ENCODE measurements around the gene FBXO21. TPM values are rescaled to one million over a fixed set of nuclear protein-coding genes. Genes with fewer than 3 reads are reported as not detected.

The FBXO21 gene
- total and polyA plus RNA-seq, 2 experiments from 2014 or later: 46.3 to 84.2 TPM

- Histone ChIP-seq H3K4me2 (no peak overlapping the region), H2AFZ (no peak overlapping the region), H3F3A (replicated peaks; ENCODE audit: low read depth) (no peaks in the 10 kb centered on the region), H3K79me2 (replicated peaks; ENCODE audit: insufficient read depth) (no peaks in the 10 kb centered on the region), H3K4me1 (ENCODE audit: insufficient read depth) (no peaks in the 10 kb centered on the region), H3K36me3 (ENCODE audit: insufficient read depth) (peaks cover 46% of the 10 kb centered on the region), H3K27ac (ENCODE audit: low read depth) (no peak overlapping the region), H3K27me3 (ENCODE audit: insufficient read depth) (no peaks in the 10 kb centered on the region), H3K4me3 (no peak overlapping the region), H4K20me1 (replicated peaks; ENCODE audit: insufficient read depth) (peaks cover 4% of the 10 kb centered on the region; the same call in 1 of the 2 replicates), H3K9me2 (ENCODE audit: insufficient read depth) (no peaks in the 10 kb centered on the region)
- H3K4me3 Mint-ChIP-seq: no peak overlapping the region
- ATAC-seq (no peak), DNase-seq (ENCODE audit: low spot score) (no peak)
- no peaks in the 10 kb centered on the region; the same call in 2 of the 3 replicates for H3K9me3 Mint-ChIP-seq
- no peak for TF ChIP-seq CTCF (conservative IDR thresholded peaks at IDR 0.05; ENCODE audit: low read depth in 2 of 2)
- TF ChIP-seq, protein P1, sequence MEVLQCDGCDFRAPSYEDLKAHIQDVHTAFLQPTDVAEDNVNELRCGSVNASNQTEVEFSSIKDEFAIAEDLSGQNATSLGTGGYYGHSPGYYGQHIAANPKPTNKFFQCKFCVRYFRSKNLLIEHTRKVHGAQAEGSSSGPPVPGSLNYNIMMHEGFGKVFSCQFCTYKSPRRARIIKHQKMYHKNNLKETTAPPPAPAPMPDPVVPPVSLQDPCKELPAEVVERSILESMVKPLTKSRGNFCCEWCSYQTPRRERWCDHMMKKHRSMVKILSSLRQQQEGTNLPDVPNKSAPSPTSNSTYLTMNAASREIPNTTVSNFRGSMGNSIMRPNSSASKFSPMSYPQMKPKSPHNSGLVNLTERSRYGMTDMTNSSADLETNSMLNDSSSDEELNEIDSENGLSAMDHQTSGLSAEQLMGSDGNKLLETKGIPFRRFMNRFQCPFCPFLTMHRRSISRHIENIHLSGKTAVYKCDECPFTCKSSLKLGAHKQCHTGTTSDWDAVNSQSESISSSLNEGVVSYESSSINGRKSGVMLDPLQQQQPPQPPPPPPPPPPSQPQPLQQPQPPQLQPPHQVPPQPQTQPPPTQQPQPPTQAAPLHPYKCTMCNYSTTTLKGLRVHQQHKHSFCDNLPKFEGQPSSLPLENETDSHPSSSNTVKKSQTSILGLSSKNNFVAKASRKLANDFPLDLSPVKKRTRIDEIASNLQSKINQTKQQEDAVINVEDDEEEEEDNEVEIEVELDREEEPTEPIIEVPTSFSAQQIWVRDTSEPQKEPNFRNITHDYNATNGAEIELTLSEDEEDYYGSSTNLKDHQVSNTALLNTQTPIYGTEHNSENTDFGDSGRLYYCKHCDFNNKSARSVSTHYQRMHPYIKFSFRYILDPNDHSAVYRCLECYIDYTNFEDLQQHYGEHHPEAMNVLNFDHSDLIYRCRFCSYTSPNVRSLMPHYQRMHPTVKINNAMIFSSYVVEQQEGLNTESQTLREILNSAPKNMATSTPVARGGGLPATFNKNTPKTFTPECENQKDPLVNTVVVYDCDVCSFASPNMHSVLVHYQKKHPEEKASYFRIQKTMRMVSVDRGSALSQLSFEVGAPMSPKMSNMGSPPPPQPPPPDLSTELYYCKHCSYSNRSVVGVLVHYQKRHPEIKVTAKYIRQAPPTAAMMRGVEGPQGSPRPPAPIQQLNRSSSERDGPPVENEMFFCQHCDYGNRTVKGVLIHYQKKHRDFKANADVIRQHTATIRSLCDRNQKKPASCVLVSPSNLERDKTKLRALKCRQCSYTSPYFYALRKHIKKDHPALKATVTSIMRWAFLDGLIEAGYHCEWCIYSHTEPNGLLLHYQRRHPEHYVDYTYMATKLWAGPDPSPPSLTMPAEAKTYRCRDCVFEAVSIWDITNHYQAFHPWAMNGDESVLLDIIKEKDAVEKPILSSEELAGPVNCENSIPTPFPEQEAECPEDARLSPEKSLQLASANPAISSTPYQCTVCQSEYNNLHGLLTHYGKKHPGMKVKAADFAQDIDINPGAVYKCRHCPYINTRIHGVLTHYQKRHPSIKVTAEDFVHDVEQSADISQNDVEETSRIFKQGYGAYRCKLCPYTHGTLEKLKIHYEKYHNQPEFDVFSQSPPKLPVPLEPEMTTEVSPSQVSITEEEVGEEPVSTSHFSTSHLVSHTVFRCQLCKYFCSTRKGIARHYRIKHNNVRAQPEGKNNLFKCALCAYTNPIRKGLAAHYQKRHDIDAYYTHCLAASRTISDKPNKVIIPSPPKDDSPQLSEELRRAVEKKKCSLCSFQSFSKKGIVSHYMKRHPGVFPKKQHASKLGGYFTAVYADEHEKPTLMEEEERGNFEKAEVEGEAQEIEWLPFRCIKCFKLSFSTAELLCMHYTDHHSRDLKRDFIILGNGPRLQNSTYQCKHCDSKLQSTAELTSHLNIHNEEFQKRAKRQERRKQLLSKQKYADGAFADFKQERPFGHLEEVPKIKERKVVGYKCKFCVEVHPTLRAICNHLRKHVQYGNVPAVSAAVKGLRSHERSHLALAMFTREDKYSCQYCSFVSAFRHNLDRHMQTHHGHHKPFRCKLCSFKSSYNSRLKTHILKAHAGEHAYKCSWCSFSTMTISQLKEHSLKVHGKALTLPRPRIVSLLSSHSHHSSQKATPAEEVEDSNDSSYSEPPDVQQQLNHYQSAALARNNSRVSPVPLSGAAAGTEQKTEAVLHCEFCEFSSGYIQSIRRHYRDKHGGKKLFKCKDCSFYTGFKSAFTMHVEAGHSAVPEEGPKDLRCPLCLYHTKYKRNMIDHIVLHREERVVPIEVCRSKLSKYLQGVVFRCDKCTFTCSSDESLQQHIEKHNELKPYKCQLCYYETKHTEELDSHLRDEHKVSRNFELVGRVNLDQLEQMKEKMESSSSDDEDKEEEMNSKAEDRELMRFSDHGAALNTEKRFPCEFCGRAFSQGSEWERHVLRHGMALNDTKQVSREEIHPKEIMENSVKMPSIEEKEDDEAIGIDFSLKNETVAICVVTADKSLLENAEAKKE (CRISPR knock-in tag; IDR thresholded peaks at IDR 0.05): no peak
- TF ChIP-seq STAT1 (IDR thresholded peaks at IDR 0.05; ENCODE audit: unreplicated experiment): no peak
- no peak for TF ChIP-seq JUNB (IDR thresholded peaks at IDR 0.05; ENCODE audit: unreplicated experiment)
- TF ChIP-seq, protein P2, sequence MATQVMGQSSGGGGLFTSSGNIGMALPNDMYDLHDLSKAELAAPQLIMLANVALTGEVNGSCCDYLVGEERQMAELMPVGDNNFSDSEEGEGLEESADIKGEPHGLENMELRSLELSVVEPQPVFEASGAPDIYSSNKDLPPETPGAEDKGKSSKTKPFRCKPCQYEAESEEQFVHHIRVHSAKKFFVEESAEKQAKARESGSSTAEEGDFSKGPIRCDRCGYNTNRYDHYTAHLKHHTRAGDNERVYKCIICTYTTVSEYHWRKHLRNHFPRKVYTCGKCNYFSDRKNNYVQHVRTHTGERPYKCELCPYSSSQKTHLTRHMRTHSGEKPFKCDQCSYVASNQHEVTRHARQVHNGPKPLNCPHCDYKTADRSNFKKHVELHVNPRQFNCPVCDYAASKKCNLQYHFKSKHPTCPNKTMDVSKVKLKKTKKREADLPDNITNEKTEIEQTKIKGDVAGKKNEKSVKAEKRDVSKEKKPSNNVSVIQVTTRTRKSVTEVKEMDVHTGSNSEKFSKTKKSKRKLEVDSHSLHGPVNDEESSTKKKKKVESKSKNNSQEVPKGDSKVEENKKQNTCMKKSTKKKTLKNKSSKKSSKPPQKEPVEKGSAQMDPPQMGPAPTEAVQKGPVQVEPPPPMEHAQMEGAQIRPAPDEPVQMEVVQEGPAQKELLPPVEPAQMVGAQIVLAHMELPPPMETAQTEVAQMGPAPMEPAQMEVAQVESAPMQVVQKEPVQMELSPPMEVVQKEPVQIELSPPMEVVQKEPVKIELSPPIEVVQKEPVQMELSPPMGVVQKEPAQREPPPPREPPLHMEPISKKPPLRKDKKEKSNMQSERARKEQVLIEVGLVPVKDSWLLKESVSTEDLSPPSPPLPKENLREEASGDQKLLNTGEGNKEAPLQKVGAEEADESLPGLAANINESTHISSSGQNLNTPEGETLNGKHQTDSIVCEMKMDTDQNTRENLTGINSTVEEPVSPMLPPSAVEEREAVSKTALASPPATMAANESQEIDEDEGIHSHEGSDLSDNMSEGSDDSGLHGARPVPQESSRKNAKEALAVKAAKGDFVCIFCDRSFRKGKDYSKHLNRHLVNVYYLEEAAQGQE (IDR thresholded peaks at IDR 0.05; ENCODE audit: unreplicated experiment): no peak
- no peak for TF ChIP-seq ZNF114 (CRISPR knock-in tag; IDR thresholded peaks at IDR 0.05)
- TF ChIP-seq EZH2phosphoT487 (IDR thresholded peaks at IDR 0.05; ENCODE audit: unreplicated experiment): no peak
- no peak for TF ChIP-seq POLR2AphosphoS5 (IDR thresholded peaks at IDR 0.05; ENCODE audit: low read depth)
- TF ChIP-seq CREB1 (CRISPR knock-in tag; IDR thresholded peaks at IDR 0.05; ENCODE audit: low read depth): no peak
- no peak for TF ChIP-seq ETS1 (IDR thresholded peaks at IDR 0.05)
- no peak for TF ChIP-seq ZNF331 (CRISPR knock-in tag; IDR thresholded peaks at IDR 0.05; ENCODE audit: low read depth)
- no peak for TF ChIP-seq NANOG (IDR thresholded peaks at IDR 0.05; ENCODE audit: borderline replicate concordance)
- no peak for TF ChIP-seq EZH2 (IDR thresholded peaks at IDR 0.05; ENCODE audit: low read depth, unreplicated experiment)
- peaks cover 93% of the 10 kb centered on the region for H3K36me3 Mint-ChIP-seq (ENCODE audit: low read depth)
- no peak overlapping the region for H3K27ac Mint-ChIP-seq
- H3K27me3 Mint-ChIP-seq (ENCODE audit: insufficient read depth, low read depth, poor library complexity): peaks cover 9% of the 10 kb centered on the region
- H3K4me1 Mint-ChIP-seq: no peaks in the 10 kb centered on the region
Measured at GRCh38 chr12:117162633-117163032, 27.6 kb downstream of the FBXO21 start.
